Sigmoid colon (tissue), 4 donors: ENCODE data around the gene DIAPH2.

Experiments used
- CTCF ChIP-seq, 4 experiments: fragments of 450-650 bp in 3 of 4; fragments of 200-600 bp in 1 of 4; IDR thresholded peaks; one replicate each; pipeline ENCODE4 v1.5.1; 2016 to 2019; ENCODE audit warnings: antibody characterized with exemption in 4 of 4, mild to moderate bottlenecking in 3 of 4, moderate library complexity in 2 of 4
- EP300 ChIP-seq, 4 donors: sonication (generic); formaldehyde crosslinking; IDR thresholded peaks; one replicate each; pipeline ENCODE4 v1.6.1; 2017; ENCODE audit warnings: antibody characterized with exemption in 4 of 4
- POLR2A ChIP-seq, 2 donors: fragments of 450-650 bp; IDR thresholded peaks; one replicate each; pipeline ENCODE4 v1.6.1; 2016; ENCODE audit warnings: antibody characterized with exemption in 2 of 2, mild to moderate bottlenecking in 2 of 2, moderate library complexity in 2 of 2
- POLR2AphosphoS5 ChIP-seq, 4 donors: sonication (generic); formaldehyde crosslinking; IDR thresholded peaks; one replicate each; pipeline ENCODE4 v1.6.1; 2017; ENCODE audit warnings: antibody characterized with exemption in 4 of 4

GRCh38 chrX:96707804-96708203 lies 23.2 kb downstream of the DIAPH2 start:
- no peak for TF ChIP-seq CTCF (IDR thresholded peaks at IDR 0.05)
- no peak for TF ChIP-seq POLR2AphosphoS5 (IDR thresholded peaks at IDR 0.05)
- TF ChIP-seq POLR2A (IDR thresholded peaks at IDR 0.05), result no peak
- no peak for TF ChIP-seq EP300 (IDR thresholded peaks at IDR 0.05)
